Measurements from ENCODE around the gene MROH7.

The MROH7 gene

GRCh38 chr1:54699936-54700525 is 58.4 kb downstream of the MROH7 start:
- DNase-seq = no peak

GRCh38 chr1:54701066-54701465 is 59.5 kb downstream of the MROH7 start:
- no peak for DNase-seq

GRCh38 chr1:54701996-54702395 is 60.4 kb downstream of the MROH7 start:
- no peak for DNase-seq

GRCh38 chr1:54703471-54703870 is 61.9 kb downstream of the MROH7 start:
- no peak for DNase-seq

- DNase-seq = no peak
These were observed 63.6 kb downstream of the MROH7 start for GRCh38 chr1:54705153-54705552.

GRCh38 chr1:54706419-54706818 is 64.8 kb downstream of the MROH7 start:
- DNase-seq = no peak

- no peak for DNase-seq
These were observed 66.8 kb downstream of the MROH7 start for GRCh38 chr1:54708385-54708784.

GRCh38 chr1:54709547-54710292 is 68.1 kb downstream of the MROH7 start:
- DNase-seq = no peak

GRCh38 chr1:54710434-54710833 is 68.8 kb downstream of the MROH7 start:
- DNase-seq = no peak

- DNase-seq = no peak
These were observed 69.3 kb downstream of the MROH7 start for GRCh38 chr1:54710841-54711240.

- DNase-seq = no peak
These were observed 70.0 kb downstream of the MROH7 start for GRCh38 chr1:54711536-54711935.

- DNase-seq = no peak
These were observed 73.4 kb downstream of the MROH7 start for GRCh38 chr1:54714881-54715492.

GRCh38 chr1:54715493-54716298 is 74.1 kb downstream of the MROH7 start, which contains the start of gene TTC4:
TTC4 (plus strand) TSS chr1:54715861; CDS start chr1:54715909, 48 bp downstream.
- DNase-seq = peak; percentile 78 to 80

GRCh38 chr1:54716299-54717047 is 74.9 kb downstream of the MROH7 start:
- DNase-seq = no peak

- DNase-seq = no peak
These were observed 80.1 kb downstream of the MROH7 start for GRCh38 chr1:54721719-54722118.

- no peak for DNase-seq
These were observed 82.4 kb downstream of the MROH7 start for GRCh38 chr1:54723985-54724384.

GRCh38 chr1:54724771-54725170 is 83.2 kb downstream of the MROH7 start:
- no peak for DNase-seq

GRCh38 chr1:54728027-54728426 is 86.4 kb downstream of the MROH7 start:
- DNase-seq = no peak

- no peak for DNase-seq
These were observed 95.1 kb downstream of the MROH7 start for GRCh38 chr1:54736685-54737084.

- no peak for DNase-seq
These were observed 96.7 kb downstream of the MROH7 start for GRCh38 chr1:54738244-54738643.

GRCh38 chr1:54741531-54741930 is 99.9 kb downstream of the MROH7 start:
- DNase-seq = no peak

GRCh38 chr1:54742282-54742681 is 100.7 kb downstream of the MROH7 start:
- no peak for DNase-seq
